Neutrophil (primary cell): ENCODE results near the gene RRP8.
A peak's percentile ranks its signal among the peaks of the same experiment; 100 is the strongest.

ENCODE experiments used
- H3K27ac ChIP-seq: fragments of 200-600 bp; sonication (generic); 2 replicates; pipeline ENCODE4 v1.5.1; 2016; ENCODE audit warnings: mild to moderate bottlenecking, moderate library complexity
- H3K27me3 ChIP-seq: fragments of 200-600 bp; sonication (generic); 2 replicates; pipeline ENCODE4 v1.6.0; 2016; ENCODE audit warnings: mild to moderate bottlenecking
- H3K36me3 ChIP-seq: fragments of 200-600 bp; sonication (generic); 2 replicates; pipeline ENCODE4 v1.5.1; 2017
- H3K4me1 ChIP-seq, 2 experiments: fragments of 200-600 bp in 1 of 2; sonication (generic) in 1 of 2; 1 replicate in 1 of 2; 2 replicates in 1 of 2; pipeline versions ENCODE4 v1.5.1 to v1.6.1; 2013 to 2016; ENCODE audit warnings: low read depth in 1 of 2, low read length in 1 of 2, mild to moderate bottlenecking in 1 of 2, moderate library complexity in 1 of 2; ENCODE audit not compliant: control insufficient read depth in 1 of 2, insufficient read depth in 1 of 2
- H3K4me3 ChIP-seq, 2 experiments: fragments of 200-600 bp in 1 of 2; sonication (generic) in 1 of 2; 1 replicate in 1 of 2; 2 replicates in 1 of 2; pipeline ENCODE4 v1.5.1; 2013 to 2016; ENCODE audit warnings: low read depth in 1 of 2, low read length in 1 of 2, mild to moderate bottlenecking in 1 of 2, moderate library complexity in 1 of 2
- H3K9me3 ChIP-seq: fragments of 200-600 bp; sonication (generic); 2 replicates; pipeline ENCODE4 v1.5.1; 2016
- TF ChIP-seq, protein P1 (sequence below): fragments of 200-600 bp; sonication (generic); IDR thresholded peaks from 2 replicates; pipeline ENCODE4 v1.5.1; 2016; ENCODE audit warnings: antibody characterized with exemption

The RRP8 gene

DNA sequence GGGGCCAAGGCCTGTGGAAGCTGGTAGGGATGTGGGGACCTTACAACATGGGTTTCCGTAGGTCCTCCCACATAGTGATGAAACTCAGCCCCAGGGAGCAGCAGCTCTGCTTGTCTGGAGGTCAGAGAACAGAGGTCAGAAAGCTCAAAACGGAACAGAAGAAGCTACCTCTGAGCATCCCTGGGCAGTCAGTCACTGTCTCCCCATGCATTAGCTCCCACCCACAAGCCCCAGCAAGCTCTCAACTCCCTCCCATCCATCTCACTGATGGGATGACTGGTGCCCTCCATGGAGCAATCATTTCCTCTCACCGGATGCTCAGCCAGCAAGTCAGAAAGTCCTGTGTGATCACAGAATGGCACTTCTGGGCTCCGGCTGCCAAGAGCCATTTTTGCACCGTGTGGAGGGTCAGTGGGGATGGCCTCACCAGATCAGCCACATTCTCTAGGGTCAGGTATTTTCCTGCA is 13.9 kb upstream of the RRP8 start:
- peak overlapping the region; percentile 98 for H3K27ac ChIP-seq
- TF ChIP-seq, protein P1, sequence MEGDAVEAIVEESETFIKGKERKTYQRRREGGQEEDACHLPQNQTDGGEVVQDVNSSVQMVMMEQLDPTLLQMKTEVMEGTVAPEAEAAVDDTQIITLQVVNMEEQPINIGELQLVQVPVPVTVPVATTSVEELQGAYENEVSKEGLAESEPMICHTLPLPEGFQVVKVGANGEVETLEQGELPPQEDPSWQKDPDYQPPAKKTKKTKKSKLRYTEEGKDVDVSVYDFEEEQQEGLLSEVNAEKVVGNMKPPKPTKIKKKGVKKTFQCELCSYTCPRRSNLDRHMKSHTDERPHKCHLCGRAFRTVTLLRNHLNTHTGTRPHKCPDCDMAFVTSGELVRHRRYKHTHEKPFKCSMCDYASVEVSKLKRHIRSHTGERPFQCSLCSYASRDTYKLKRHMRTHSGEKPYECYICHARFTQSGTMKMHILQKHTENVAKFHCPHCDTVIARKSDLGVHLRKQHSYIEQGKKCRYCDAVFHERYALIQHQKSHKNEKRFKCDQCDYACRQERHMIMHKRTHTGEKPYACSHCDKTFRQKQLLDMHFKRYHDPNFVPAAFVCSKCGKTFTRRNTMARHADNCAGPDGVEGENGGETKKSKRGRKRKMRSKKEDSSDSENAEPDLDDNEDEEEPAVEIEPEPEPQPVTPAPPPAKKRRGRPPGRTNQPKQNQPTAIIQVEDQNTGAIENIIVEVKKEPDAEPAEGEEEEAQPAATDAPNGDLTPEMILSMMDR = no peak

GRCh38 chr11:6616596-6617250 is 13.3 kb upstream of the RRP8 start:
- Histone ChIP-seq H3K4me1 (peaks cover 44 to 47% of the 10 kb centered on the region in 2 experiments), H3K27me3 (no peaks in the 10 kb centered on the region), H3K9me3 (no peaks in the 10 kb centered on the region), H3K4me3 (no peak overlapping the region), H3K36me3 (peaks cover 29% of the 10 kb centered on the region), H3K27ac (peak overlapping the region; percentile 98)
- TF ChIP-seq, protein P1 = no peak

More for the DNA sequence above, 13.9 kb upstream of the RRP8 start:
- no peaks in the 10 kb centered on the region for H3K27me3 ChIP-seq
- H3K9me3 ChIP-seq = no peaks in the 10 kb centered on the region
- peaks cover 42 to 47% of the 10 kb centered on the region in 2 experiments for H3K4me1 ChIP-seq
- H3K36me3 ChIP-seq = peaks cover 28% of the 10 kb centered on the region
- H3K4me3 ChIP-seq = peak overlapping the region; percentile 75 to 93

DNA sequence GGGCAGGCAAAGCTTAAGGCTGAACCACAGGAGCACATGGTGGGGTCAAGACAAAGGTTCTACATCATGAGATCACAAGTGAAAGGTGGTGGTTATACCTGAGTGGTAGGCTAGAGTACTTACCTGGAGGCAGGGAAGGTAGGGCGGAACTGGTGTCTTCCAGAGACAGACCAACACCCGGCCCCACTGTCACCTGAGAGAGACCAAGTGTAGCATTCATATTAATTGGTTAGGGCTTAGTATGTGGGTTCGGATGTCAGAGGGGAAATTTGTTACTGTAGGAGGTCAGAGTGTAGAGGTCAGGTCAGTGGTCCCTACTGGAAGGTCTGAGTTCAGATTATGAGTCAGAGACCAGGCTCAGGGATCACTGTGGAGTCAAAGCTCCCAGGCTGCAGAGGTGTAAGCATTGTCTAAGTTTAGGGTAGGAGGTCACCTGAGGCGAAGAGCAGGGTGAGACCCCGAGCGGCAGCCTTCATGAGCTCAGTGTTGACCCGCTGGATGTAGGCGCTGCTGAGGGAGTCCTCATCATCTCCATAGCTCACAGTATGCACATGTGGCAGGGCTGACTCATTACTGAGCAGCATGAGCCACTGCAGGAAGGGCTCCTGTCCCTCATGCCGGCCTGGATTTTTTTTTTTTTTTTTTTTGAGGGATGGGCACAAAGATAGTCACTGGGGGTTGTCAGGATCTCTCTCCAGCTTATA is 12.6 kb upstream of the RRP8 start:
- Histone ChIP-seq H3K4me1 (peaks cover 51 to 54% of the 10 kb centered on the region in 2 experiments), H3K36me3 (peaks cover 36% of the 10 kb centered on the region), H3K27ac (peak overlapping the region; percentile 98), H3K4me3 (no peak overlapping the region), H3K27me3 (no peaks in the 10 kb centered on the region), H3K9me3 (no peaks in the 10 kb centered on the region)
- TF ChIP-seq, protein P1 = no peak

- Histone ChIP-seq H3K4me1 (peaks cover 61% of the 10 kb centered on the region in 2 experiments), H3K9me3 (no peaks in the 10 kb centered on the region), H3K36me3 (peaks cover 46% of the 10 kb centered on the region), H3K4me3 (no peak overlapping the region), H3K27me3 (no peaks in the 10 kb centered on the region), H3K27ac (peak overlapping the region; percentile 98)
- TF ChIP-seq, protein P1 = no peak
Observed at GRCh38 chr11:6615046-6615445, 11.6 kb upstream of the RRP8 start.

- H3K4me1 ChIP-seq = peaks cover 57 to 58% of the 10 kb centered on the region in 2 experiments
- no peak overlapping the region for H3K4me3 ChIP-seq
- TF ChIP-seq, protein P1 = no peak
- no peaks in the 10 kb centered on the region for H3K27me3 ChIP-seq
- H3K27ac ChIP-seq = peak overlapping the region; percentile 98
- H3K36me3 ChIP-seq = peaks cover 52% of the 10 kb centered on the region
- no peaks in the 10 kb centered on the region for H3K9me3 ChIP-seq
Observed at GRCh38 chr11:6614446-6614845, 11.0 kb upstream of the RRP8 start.
